Gastroesophageal sphincter (tissue), 4 donors: ENCODE results near the gene VMP1. TPM values are rescaled to one million over a fixed set of nuclear protein-coding genes. Genes with fewer than 3 reads are reported as not detected.

ENCODE experiments used
- ATAC-seq: fragments of 150-250 bp; one replicate; pipeline ENCODE4 v1.9.1; 2016; ENCODE audit warnings: mild to moderate bottlenecking, moderate library complexity
- H3K27ac ChIP-seq, 4 donors: fragments of 200-600 bp; sonication (generic) in 3 of 4; 1 replicate in 3 of 4; 2 replicates in 1 of 4; pipeline ENCODE4 v1.5.1; 2016 to 2019
- H3K27me3 ChIP-seq: fragments of 200-600 bp; sonication (generic); one replicate; pipeline ENCODE4 v1.5.1; 2019
- H3K36me3 ChIP-seq, 2 donors: fragments of 200-600 bp; sonication (generic); one replicate each; pipeline ENCODE4 v1.5.1; 2019; ENCODE audit warnings: control low read depth in 1 of 2
- H3K4me1 ChIP-seq, 3 donors: fragments of 200-600 bp; sonication (generic); 1 replicate in 2 of 3; 2 replicates in 1 of 3; pipeline ENCODE4 v1.5.1; 2016 to 2019; ENCODE audit warnings: control low read depth in 2 of 3
- H3K4me3 ChIP-seq, 2 donors: fragments of 200-600 bp; sonication (generic); one replicate each; pipeline ENCODE4 v1.5.1; 2019; ENCODE audit warnings: mild to moderate bottlenecking in 1 of 2, moderate library complexity in 1 of 2
- H3K9me3 ChIP-seq, 3 donors: fragments of 200-600 bp; sonication (generic); one replicate each; pipeline ENCODE4 v1.5.1; 2017 to 2019; ENCODE audit warnings: control low read depth in 2 of 3
- EP300 ChIP-seq: sonication (generic); formaldehyde crosslinking; IDR thresholded peaks from one replicate; pipeline ENCODE4 v1.6.1; 2017; ENCODE audit warnings: antibody characterized with exemption, mild to moderate bottlenecking
- POLR2A ChIP-seq, 2 donors: fragments of 450-650 bp; IDR thresholded peaks; one replicate each; pipeline ENCODE4 v1.6.1; 2017; ENCODE audit warnings: antibody characterized with exemption in 2 of 2, mild to moderate bottlenecking in 2 of 2, moderate library complexity in 1 of 2
- POLR2AphosphoS5 ChIP-seq: sonication (generic); formaldehyde crosslinking; IDR thresholded peaks from one replicate; pipeline ENCODE4 v1.6.1; 2017; ENCODE audit warnings: antibody characterized with exemption
- WGBS, 2 donors: methylation state at CpG; one replicate each; pipeline ENCODE4 v1.1.5; 2018; ENCODE audit warnings: low coverage in 1 of 2; 5-methylcytosine and 5-hydroxymethylcytosine counted together
- total RNA-seq, 4 donors: library from RNA; depleted of rRNA; stranded (reverse); fragments of >200 nt; gene quantifications; one replicate each; pipeline ENCODE4 v1.1.0, GENCODE V29; 2016
- TF ChIP-seq, protein P1 (sequence below), 4 experiments: fragments of 200-600 bp in 2 of 4; fragments of 450-650 bp in 2 of 4; sonication (generic) in 1 of 4; IDR thresholded peaks; one replicate each; pipeline ENCODE4 v1.5.1; 2017 to 2019; ENCODE audit warnings: antibody characterized with exemption in 4 of 4, mild to moderate bottlenecking in 2 of 4, moderate library complexity in 2 of 4

VMP1 gene
- total RNA-seq, 4 donors from 2014 or later: 50.8 to 175 (median 85.0) TPM

DNA sequence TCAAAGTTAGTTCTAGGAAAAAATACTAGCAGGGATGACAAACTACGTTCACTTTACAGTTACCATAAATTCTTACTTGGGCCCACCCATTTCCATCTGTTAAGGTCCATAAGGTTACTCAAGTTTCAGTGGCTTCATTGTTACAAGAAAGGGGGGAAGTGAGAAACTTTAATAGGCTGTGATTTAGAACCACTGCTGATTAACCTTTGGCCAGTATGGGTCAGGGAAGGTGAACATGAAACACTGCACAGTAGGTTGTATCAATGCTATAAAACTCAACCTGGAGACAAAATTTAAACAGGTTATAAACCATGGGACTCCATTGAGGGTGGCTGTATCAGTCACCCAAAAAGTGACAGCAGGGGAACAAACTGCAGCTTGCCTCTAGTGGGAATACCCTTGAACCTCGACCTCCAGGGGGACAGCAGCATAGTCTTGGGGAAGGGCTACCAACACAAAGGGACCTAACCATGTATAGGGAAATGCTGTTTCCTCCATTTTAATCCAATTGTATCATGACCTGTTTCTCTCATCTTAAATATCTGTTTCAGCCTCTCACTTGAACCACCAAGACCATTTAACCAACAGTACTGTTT is 10.7 kb upstream of the VMP1 start:
- 81% methylated on average over 2 of the region's 2 CpGs for WGBS, 2 donors
- ATAC-seq: no peak
- peaks cover 6 to 82% of the 10 kb centered on the region in 2 donors for H3K36me3 ChIP-seq

GRCh38 chr17:59698143-59698542 is 9.3 kb upstream of the VMP1 start:
- TF ChIP-seq POLR2AphosphoS5: no peak
- TF ChIP-seq, protein P1, sequence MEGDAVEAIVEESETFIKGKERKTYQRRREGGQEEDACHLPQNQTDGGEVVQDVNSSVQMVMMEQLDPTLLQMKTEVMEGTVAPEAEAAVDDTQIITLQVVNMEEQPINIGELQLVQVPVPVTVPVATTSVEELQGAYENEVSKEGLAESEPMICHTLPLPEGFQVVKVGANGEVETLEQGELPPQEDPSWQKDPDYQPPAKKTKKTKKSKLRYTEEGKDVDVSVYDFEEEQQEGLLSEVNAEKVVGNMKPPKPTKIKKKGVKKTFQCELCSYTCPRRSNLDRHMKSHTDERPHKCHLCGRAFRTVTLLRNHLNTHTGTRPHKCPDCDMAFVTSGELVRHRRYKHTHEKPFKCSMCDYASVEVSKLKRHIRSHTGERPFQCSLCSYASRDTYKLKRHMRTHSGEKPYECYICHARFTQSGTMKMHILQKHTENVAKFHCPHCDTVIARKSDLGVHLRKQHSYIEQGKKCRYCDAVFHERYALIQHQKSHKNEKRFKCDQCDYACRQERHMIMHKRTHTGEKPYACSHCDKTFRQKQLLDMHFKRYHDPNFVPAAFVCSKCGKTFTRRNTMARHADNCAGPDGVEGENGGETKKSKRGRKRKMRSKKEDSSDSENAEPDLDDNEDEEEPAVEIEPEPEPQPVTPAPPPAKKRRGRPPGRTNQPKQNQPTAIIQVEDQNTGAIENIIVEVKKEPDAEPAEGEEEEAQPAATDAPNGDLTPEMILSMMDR (IDR thresholded peaks at IDR 0.05): no peak
- Histone ChIP-seq H3K9me3 (no peaks in the 10 kb centered on the region), H3K27ac (no peak overlapping the region), H3K4me3 (no peak overlapping the region), H3K4me1 (no peaks in the 10 kb centered on the region), H3K36me3 (peaks cover 6 to 74% of the 10 kb centered on the region in 2 donors), H3K27me3 (no peaks in the 10 kb centered on the region)
- 79% methylated on average over 3 to 4 of the region's 4 CpGs for WGBS, 2 donors
- no peak for ATAC-seq

More for the DNA sequence above, 10.7 kb upstream of the VMP1 start:
- H3K9me3 ChIP-seq: no peaks in the 10 kb centered on the region
- no peaks in the 10 kb centered on the region for H3K27me3 ChIP-seq
- H3K4me1 ChIP-seq: no peaks in the 10 kb centered on the region
- H3K27ac ChIP-seq: no peak overlapping the region
- TF ChIP-seq, protein P1 (IDR thresholded peaks at IDR 0.05): no peak
- TF ChIP-seq POLR2A (IDR thresholded peaks at IDR 0.05): no peak
- no peak for TF ChIP-seq POLR2AphosphoS5
- TF ChIP-seq EP300: no peak
- no peak overlapping the region for H3K4me3 ChIP-seq

DNA sequence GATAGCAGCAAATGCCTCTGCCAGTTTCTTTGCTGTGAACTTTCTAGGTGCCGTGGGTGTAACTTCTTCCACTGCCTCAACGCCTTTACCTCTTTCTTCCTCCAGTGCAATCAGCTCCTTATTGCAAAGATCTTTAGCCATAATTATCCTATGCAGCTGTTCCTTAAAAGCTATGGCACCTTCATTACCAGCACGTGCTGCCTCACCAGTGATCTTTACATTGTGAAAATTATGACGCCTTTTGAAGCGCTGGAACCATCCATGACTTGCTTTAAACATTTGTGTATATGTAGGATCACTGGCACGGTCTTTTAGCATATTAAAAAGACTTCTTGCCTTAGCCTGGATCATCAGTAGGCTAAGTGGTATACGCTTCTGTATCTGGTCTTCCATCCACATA is 8.2 kb upstream of the VMP1 start:
- Histone ChIP-seq H3K27me3 (no peaks in the 10 kb centered on the region), H3K4me3 (no peak overlapping the region), H3K4me1 (peaks cover 0 to 4% (median 0%) of the 10 kb centered on the region in 3 donors), H3K36me3 (peaks cover 6 to 68% of the 10 kb centered on the region in 2 donors), H3K9me3 (no peaks in the 10 kb centered on the region), H3K27ac (no peak overlapping the region)
- ATAC-seq: no peak
- no peak for TF ChIP-seq EP300
- TF ChIP-seq POLR2A (IDR thresholded peaks at IDR 0.05): no peak
- TF ChIP-seq, protein P1 (IDR thresholded peaks at IDR 0.05): no peak
- TF ChIP-seq POLR2AphosphoS5: no peak
- 91 to 98% methylated on average over 5 to 7 of the region's 7 CpGs for WGBS, 2 donors

DNA sequence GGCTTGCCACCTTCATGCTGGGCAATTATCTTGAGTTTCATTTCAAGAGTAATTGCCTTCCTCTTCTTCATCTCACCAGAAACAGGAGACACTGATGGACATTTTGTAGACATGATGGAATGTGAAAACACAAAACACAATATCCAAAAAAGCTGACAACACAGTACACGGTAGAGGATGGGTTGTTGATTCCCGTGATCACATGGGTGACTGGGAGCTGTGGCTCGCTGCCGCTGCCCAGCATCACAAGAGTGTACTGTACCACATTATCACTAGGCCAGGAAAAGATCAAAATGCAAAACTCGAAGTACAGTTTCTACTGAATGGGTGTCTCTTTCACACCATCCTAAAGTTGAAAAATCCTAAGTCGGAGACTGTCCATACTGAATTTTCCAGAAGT is 7.7 kb upstream of the VMP1 start:
- Histone ChIP-seq H3K27ac (no peak overlapping the region), H3K9me3 (no peaks in the 10 kb centered on the region), H3K27me3 (no peaks in the 10 kb centered on the region), H3K4me3 (no peak overlapping the region), H3K4me1 (peaks cover 0 to 10% (median 0%) of the 10 kb centered on the region in 3 donors), H3K36me3 (peaks cover 6 to 62% of the 10 kb centered on the region in 2 donors)
- 89 to 90% methylated on average over 6 of the region's 6 CpGs for WGBS, 2 donors
- TF ChIP-seq POLR2A (IDR thresholded peaks at IDR 0.05) (no peak), POLR2AphosphoS5 (no peak), EP300 (no peak)
- TF ChIP-seq, protein P1 (IDR thresholded peaks at IDR 0.05): no peak
- no peak for ATAC-seq

GRCh38 chr17:59702304-59702703 is 5.2 kb upstream of the VMP1 start:
- no peak for ATAC-seq
- 91% methylated on average over 7 of the region's 7 CpGs; no CpG with 5 or more reads in 1 of the 2 donors for WGBS, 2 donors
- Histone ChIP-seq H3K4me3 (no peak overlapping the region), H3K9me3 (no peaks in the 10 kb centered on the region), H3K4me1 (peaks cover 0 to 31% (median 10%) of the 10 kb centered on the region in 3 donors), H3K27me3 (no peaks in the 10 kb centered on the region), H3K36me3 (peaks cover 2 to 37% of the 10 kb centered on the region in 2 donors), H3K27ac (no peak overlapping the region)
- TF ChIP-seq POLR2A (IDR thresholded peaks at IDR 0.05) (no peak), EP300 (no peak)
- TF ChIP-seq, protein P1 (IDR thresholded peaks at IDR 0.05): no peak
